HG02973 (cell line): ENCODE measurements around the gene KLHDC4.
"Not testable (repeated sequence)": the region's sequence is repeated elsewhere in the genome, so short reads cannot be mapped to it uniquely, and the experiment has no call there.

Experiments
- ATAC-seq: cut with Tn5 transposase; IDR thresholded peaks from one replicate; pipeline ENCODE4 v1.9.1; 2021; ENCODE audit warnings: moderate library complexity; ENCODE audit not compliant: unreplicated experiment

Gene KLHDC4

DNA sequence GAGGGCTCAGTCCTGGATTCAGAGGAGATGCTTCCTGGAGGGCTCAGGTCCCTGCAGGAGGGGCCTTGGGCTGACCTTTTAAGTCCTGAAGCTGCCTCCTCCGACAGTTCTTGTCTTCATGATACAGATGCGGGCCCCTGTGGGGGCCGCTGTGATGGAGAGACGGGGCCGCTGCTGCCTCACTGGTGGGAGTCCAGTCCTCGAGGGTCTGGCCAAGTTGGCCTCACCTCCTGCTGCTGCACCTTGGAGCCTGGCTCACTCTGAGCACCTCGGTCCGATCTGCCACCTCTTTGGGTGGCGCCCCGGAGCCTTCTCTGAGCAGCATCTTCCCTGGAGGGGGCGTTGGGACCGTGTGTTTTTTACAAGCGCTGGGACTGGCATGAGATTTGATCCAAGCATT is 79.1 kb downstream of the KLHDC4 start:
- ATAC-seq, result no peak

DNA sequence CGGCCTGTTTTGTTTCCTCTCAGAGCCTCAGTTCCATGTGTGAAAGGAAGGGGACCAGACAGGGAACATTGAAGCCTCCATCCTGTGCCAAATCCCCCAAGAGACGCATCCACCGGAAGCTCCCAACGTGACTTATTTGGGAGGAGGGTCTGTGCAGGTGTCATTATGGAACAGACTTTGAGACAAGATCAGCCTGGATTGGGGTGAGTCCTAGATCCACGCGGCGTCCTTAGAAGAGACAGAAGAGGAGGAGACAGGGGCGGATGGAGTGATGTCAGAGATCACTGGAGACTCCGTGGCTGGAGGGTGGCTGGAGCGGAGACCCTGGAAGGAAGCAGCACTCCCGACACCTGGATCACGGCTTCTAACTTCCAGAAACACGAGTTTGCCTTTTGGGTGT is 80.0 kb downstream of the KLHDC4 start:
- ATAC-seq, result no peak

DNA sequence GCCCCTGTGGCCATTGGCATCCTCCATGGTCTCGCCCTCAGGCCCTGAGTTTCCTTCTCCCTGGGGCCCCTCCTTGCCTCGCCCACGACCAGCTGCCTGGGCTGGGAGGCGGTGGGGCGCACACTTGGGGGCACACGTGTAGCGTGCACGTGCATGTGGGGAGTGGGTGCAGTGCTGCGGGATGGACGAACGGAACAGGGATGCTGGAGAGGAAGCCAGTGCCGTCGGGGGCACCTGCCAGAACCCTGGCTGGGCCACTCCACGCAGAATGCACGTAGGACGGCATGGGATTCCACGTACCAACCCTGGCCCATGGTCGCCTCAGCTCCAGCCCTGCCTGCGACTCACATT is 80.4 kb downstream of the KLHDC4 start:
- no peak for ATAC-seq

DNA sequence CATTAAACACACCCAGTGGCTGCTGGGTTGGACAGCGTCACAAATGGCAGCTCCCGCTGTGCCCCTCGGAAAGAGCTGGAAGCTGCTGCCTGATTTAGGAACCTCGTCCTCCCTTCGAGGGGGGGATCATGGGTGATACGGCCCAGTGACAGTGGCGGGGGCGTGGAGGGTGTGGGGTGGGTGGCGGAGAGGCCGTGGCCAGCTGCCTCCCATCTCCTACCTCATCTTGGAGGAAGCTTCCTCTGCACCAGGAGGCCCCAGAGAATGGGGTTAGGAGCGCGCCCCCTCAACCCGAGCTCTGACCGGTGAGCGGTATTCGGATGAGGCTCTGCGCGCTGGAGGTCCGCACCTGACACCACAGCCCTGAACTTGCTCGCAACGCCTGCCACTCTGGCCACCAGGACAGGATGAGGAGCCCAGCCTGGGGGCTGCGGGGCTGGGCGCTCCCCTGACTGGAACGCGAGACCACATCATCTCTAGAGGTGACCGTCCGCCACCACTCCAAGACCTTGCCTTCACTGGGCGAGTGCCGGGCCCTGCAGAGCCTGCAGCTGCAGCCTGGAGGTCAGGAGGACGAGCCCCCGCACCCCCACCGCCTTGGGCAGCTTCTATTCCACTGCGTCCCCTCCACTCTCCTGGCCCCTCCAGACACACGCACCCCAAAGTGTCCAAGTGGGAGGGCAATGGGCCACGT is 80.9 kb downstream of the KLHDC4 start:
- no peak for ATAC-seq

DNA sequence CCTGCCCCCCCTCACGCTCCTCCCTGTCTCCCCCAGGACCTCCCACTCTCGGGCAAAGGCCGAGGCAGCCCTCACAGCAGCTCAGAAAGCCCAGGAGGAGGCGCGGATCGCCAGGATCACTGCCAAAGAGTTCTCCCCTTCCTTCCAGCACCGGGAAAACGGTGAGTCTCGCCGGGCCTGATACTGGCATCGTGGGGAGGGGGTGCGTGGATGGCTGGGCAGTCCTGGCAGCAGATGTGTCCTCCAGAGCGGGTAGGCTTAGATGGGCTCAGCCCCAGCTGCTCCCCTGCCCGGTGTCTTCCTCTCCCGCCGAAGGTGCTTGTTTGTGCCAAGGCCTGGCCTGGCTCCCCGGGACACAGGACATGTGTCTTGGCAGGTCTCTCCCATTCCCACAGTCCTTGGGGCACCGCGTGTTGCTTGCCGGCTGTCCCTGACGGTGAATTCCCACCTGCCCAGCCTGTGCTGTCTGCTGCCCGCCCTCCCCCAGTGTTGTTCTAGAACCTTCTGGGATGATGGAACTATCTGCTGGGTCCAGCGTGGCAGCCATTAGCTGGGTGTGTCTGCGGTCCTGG is 81.6 kb downstream of the KLHDC4 start:
- ATAC-seq, result no peak

DNA sequence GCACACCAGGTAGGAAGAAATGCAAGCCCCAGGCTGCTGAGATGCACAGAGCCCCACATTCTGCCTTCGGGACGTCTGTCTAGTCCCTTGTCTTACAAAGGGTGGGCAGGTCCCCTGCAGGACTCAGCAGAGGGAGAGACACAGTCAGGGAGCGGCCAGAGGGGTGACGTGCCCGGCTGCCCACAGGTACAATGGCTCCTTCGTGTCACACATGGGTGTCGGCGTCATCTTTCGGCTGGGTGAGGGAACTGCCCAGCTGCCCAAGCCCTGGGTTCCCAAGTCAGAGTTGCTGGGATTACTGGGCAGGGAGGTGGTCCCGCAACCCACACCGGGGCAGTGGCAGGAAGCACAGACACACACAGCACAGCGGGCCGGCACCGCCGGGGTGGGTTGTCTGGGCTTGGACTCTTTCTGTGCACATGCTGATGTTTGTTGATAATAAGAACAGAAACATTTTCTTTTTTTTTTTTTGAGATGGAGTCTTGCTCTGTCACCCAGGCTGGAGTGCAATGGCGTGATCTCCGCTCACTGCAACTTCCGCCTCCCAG is 82.9 kb downstream of the KLHDC4 start:
- ATAC-seq, result no peak

DNA sequence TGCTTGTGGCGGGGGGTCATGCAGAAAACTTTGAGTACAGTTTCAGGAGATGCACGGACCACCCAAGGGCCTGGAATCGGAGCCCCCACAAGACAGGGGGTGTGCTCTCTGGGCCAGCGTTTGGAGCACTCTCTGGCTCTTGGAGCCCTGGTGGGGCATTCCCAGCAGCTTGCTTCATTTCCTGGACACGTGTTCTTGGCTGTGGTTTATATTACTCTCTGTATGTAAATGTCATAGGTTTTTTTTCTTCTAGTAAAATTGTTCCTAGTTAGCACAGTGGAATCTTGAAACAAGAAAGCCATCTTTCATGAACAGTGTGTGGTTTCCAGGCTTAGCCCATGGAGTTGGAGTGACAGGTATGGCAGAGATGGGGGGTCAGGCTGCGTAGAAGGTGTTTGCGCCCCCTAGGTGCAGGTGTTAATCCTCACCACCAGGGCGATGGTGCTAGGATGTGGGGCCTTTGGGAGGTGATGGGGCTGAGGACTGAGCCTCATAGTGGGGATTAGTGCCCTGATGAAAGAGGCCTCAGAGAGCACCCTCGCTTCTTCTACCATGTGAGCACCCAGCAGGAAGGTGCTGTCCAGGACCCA is 83.7 kb downstream of the KLHDC4 start:
- no peak for ATAC-seq

DNA sequence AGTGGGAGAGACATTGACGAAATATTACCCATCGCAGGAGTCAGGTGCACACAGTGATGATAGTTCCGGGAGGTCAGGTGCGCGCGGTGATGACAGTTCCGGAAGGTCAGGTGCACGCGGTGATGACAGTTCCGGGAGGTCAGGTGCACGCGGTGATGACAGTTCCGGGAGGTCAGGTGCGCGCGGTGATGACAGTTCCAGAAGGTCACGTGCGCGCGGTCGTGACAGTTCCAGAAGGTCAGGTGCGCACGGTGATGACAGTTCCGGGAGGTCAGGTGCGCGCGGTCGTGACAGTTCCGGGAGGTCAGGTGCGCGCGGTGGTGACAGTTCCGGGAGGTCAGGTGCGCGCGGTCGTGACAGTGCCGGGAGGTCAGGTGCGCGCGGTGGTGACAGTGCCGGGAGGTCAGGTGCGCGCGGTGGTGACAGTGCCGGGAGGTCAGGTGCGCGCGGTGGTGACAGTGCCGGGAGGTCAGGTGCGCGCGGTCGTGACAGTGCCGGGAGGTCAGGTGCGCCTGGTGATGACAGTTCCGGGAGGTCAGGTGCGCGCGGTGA is 84.7 kb downstream of the KLHDC4 start:
- not testable (repeated sequence) for ATAC-seq

DNA sequence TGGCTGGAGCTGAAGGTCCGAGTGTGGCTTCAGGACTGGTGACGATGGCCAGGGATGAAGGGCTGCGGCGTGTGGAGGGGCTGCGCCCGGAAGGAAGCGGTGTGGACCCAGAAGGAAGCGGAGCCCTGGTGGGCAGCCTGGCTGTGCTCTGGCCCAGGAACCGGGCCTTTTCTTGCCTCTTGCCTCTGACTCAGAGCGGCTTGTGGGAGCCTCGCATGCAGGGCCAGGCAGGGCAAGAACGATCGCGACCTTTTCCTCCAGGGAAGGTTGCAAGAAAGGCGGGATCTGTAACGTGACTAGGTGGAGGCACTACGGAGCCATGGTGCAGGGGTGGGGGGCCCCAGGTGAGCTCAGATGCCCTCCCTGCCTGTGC is 85.5 kb downstream of the KLHDC4 start:
- ATAC-seq, result no peak

DNA sequence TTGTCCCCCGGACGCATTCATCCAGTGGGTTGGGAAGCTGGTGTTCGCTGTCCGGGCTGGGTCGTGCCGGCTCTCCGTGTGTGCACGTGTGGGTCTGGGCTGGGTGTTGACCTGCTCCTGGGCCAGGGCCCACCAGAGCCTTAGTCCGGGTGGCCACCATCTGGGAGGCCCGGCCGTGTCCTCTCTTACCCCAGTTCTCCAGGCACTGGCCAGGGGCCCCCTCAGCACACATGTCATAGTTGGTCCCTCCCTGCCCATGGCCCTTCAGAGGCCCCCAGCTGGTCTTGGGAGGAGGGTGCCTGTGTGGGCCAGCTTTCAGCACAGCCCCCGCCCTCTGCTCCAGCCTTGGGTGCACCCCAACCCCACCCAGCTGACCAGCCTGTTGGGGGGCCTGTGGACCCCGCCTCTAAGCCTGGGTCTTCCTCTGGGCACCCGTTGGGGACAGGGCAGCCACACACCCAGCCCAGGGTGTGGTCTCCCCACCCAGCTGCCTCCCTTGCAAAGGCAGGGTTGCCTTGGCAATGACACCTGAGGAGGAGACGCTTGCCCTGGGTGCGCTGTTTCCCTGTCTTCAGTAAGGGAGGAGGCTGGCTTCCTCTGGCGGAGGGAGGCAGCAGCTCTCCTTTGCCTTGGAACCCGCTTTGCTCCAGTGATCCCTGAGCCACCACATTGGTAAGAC is 86.1 kb downstream of the KLHDC4 start:
- no peak for ATAC-seq

DNA sequence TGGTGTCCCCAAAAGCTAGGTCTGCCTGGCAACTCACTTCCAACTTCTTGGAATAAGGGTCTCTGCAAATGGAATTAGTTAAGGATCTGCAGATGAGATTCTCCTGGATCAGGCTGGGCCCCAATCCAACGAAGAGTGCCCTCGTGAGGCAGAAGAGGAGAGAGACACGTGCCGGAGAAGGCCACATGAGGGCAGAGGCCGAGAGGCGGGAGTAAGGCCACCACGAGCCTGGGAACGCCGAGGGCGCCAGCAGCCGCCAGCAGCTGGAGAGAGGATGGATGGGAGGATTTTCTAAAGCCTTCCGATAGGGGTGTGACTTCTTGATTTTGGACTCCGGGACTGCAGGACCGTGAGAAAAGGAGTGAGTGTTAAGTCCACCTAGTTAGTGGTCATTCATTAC is 87.2 kb downstream of the KLHDC4 start:
- ATAC-seq, result no peak

DNA sequence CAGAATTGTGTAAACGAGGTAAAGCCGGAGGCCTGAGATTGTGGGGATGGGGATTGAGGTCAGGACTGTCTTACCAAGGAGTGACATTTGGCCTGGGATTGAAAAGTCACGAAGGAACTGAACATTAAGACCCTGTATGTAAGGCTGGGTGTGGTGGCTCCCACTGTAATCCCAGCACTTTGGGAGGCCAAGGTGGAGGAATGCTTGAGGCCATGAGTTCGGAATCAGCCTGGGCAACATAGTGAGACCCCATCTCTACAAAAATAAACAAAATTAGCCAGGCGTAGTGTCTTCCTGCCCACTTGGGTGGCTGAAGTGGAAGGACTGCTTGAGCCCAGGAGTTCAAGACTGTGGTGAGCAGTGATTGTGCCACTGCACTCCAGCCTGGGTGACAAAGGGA is 88.0 kb downstream of the KLHDC4 start:
- no peak for ATAC-seq

DNA sequence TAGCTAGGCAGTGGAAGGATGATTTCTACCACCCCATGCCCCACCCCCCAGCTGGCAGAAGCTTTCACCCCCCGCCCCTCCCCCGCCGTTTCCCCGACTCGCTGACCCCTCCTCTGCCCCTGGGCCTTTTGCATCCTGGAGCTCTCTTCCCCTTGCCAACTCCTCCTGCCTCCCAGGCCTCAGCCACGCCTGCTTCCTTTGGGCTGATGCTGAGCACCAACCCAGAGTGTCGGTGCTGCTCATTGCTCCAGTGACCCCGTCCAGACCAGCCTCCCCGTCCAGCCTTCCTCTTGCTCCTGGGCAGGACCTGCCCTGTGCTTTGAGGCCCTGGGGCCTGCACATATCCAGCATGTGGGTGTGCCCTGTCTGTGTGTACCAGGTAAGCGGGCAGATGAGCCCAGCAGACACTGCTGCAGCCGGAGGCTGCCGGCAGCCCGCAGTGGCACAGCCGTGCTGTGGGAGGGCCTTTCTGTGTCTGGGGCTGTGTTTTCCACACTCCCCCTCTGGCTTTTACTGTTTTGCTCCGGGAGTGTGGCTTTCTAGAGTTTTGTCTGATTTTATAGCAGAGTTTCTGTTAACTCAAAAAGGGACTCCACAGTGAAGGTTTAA is 90.6 kb downstream of the KLHDC4 start:
- no peak for ATAC-seq

DNA sequence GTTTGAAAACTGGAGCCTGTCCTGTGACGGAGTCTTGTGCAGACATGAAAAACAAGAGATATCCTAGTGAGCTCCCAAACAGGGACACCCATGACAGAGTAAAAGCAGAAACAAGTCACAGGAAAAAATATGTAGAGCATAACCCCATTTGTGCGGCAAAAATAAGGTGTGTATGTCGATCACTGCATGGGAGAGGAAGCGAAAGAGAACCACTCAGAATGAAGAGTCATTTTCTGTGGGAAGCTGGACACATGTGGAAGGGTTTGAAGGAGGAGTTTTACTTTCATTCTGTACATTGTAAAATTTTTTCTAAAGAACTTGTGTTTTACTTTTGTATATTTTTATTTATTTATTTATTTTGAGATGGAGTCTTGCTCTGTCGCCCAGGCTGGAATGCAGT is 91.4 kb downstream of the KLHDC4 start:
- no peak for ATAC-seq

DNA sequence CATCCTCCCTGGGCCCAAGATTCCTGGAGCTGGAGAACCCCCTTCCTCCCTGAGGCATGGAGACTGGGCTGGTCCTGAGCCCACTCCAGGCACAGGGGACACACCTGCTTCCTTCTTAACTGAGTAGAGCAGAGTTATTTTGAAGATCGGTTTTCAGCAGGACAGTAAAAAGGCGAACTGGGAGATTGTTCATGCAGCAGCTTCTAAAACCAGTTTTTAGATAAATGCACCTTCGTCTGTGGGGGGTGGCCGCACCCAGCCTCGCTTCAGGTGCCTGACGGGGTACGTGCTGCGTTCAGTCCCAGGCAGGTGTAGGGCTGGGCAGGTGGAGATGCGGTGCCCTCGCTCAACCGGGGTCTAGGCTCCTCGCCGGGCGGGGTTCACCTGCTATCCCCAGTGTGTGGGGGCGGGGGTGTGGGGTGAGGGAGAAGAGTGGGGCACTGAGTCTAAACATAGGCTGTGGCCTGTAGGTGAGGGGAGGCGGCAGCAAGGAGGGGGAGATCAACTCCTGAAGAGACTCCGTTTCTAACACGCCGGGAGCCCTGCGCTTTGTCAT is 94.0 kb downstream of the KLHDC4 start:
- ATAC-seq, result no peak

DNA sequence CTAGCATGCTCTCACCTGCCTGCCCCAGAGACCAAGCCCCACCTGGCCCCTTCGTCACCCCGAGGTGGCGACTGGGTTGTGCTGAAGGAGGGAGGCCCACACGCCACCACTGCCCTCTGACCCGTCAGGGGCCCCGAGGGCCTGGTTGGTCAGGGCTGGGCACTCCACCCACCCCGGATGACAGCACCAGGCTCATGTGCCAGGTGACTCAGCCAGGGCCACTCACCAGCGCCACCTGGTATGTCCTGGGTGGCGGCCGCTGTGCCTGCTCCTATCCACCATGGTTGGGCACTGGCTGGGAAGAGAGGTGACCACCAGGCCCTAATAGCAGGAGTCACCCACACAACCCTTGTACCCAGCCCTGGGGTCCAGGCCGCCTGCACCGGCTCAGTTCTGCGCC is 94.6 kb downstream of the KLHDC4 start:
- no peak for ATAC-seq

DNA sequence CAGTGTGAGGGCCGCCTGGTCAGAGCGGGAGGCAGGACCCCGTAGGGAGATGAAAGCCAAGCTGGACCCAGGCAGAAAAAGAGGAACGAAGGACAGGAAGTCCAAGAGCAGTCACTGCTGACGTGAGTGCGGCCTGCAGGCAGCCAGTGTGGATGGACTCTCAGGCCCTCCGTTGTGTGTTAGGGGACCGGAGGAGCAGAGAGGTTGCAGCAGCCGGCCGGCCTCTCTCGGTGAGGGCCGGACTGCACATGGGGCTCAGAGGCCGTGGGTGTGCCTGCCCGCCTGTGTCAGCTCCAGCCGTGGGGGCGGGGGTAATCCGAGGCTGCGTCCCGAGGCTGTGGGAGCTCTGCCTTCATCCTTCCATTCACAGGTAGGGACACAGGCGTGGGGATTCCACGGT is 96.1 kb downstream of the KLHDC4 start:
- no peak for ATAC-seq

DNA sequence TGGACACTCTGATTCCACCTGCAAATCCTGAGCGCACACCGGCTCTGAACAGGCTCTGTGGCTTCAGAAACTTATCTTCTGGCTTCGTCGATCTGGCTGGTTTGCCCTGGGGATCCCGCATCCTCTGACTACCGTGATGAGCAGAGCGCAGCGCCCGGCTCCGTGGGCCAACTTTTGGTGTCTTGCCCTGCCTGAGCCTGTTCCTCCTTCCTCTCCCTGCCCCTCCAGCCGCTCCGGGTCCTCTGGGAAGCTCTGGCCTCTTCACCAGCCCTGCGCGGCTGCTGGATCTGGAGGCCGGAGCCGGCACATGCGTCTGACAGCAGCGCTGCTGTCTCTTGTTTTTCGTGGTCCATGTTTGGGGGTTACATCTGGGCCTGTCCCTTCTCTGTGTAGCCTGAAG is 97.8 kb downstream of the KLHDC4 start:
- ATAC-seq, result no peak

DNA sequence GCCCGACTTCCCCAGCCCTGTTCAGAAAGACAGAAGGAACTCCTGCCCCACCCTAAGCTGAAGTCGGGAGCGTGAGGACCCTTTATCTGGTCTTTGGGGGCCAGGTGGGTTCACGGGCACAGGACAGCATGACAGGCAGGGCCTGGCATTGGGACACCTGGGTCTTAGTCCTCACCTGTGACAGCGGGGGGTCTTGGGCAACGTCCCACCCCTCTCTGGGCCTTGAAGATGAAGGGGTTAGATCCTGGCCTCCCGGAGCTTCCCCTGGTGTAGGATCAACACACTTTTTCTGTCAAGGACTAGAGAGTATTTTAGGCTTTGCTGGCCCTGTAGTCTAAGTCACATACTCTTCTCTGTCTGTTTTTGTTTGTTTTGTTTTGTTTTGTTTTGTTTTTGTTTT is 98.3 kb downstream of the KLHDC4 start:
- no peak for ATAC-seq

DNA sequence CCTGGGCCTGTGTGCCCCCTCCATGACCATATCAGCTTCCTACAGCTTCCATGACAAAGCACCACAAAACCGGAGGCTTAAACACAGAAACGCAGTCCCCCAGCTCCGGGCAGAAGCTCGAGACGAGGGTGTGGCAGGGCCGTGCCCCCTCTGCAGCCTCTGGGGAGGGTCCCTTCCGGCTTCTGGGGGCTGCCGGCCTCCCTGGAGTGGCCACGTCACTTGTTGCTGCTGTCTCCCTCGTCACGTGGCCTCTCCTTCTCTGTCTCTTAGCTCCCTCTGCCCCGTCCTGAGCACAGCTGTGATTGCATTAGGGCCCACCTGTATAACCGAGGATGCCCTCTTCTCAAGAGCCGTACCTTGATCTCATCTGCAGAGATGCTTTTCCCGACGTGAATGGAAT is 98.9 kb downstream of the KLHDC4 start:
- no peak for ATAC-seq

DNA sequence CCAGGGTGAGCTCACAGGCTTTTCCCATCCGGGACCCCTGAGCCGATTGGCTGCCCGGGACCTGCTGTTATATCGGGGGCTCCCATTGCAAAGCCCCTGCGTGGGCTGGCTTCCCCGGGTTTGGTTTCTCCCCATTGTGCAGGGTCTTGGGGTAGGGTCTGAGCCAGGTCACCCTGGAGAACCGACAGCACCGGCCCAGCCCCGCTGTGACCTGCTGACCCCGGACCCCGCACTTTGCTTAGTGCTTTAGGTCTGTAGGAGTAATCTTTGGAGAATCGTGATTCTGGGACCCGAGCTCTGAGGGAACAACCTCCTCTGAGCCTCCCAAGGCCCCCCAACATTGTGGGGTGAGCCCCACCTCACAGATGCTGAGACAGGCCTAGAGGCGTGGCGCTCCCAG is 100.6 kb downstream of the KLHDC4 start:
- ATAC-seq, result no peak
